ENCODE data around the gene AGBL5. TPM values are rescaled to one million over a fixed set of nuclear protein-coding genes. Genes with fewer than 3 reads are reported as not detected.

Gene AGBL5
- total RNA-seq, 1 donor from 2014 or later = 13.8 TPM

GRCh38 chr2:27086724-27087593, 35.5 kb downstream of the AGBL5 start, which contains the start of gene KHK:
Gene KHK (plus strand): TSS chr2:27086772. CDS start chr2:27087260, 488 bp downstream.
- Mint-ChIP-seq H3K27me3 (ENCODE audit: insufficient read depth) (no peaks in the 10 kb centered on the region), H3K4me1 (ENCODE audit: low read depth) (peaks cover 20% of the 10 kb centered on the region), H3K9me3 (no peaks in the 10 kb centered on the region), H3K4me3 (peak within 1 kb of the TSS; percentile 89), H3K36me3 (ENCODE audit: low read depth) (no peaks in the 10 kb centered on the region), H3K27ac (peak within 1 kb of the TSS; percentile 76)
- no peak for DNase-seq (ENCODE audit: low spot score)
- intact Hi-C loops (cut with micrococcal nuclease) = loop anchor here (1.0 to 10.0 kb wide), 11 partner anchors 9 to 398 kb away; partner anchors contain the start of genes ABHD1, AGBL5, ATRAID and EIF2B4

GRCh38 chr2:27087823-27088410, 36.4 kb downstream of the AGBL5 start:
- Mint-ChIP-seq H3K27me3 (ENCODE audit: insufficient read depth) (no peaks in the 10 kb centered on the region), H3K4me3 (peak overlapping the region; percentile 89), H3K9me3 (no peaks in the 10 kb centered on the region), H3K4me1 (ENCODE audit: low read depth) (peaks cover 20% of the 10 kb centered on the region), H3K27ac (no peak overlapping the region), H3K36me3 (ENCODE audit: low read depth) (no peaks in the 10 kb centered on the region)
- no peak for DNase-seq (ENCODE audit: low spot score)
- intact Hi-C loops (cut with micrococcal nuclease) = loop anchor here (1.0 to 10.0 kb wide), 3 partner anchors 8 to 397 kb away; partner anchors contain the start of genes ABHD1 and IFT172

DNA sequence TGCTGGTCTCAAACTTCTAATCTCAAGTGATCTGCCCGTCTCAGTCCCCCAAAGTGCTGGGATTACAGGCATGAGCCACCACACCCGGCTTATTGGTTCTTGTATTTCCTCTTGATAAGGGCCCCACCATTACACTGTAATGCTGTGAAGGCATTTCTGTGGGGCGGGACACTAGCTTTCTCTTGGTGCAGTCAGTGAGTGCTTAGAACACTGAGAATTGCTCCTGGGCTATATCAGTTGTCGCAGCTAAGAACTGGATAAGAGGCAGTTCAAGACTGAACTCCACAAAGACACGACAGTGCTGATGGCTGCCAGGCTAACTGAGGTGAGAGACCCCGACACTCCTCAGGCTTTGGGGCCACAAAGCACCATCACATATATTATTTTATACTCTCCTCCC, 37.2 kb downstream of the AGBL5 start:
- no peaks in the 10 kb centered on the region for H3K27me3 Mint-ChIP-seq (ENCODE audit: insufficient read depth)
- peak overlapping the region; percentile 39 for H3K4me3 Mint-ChIP-seq
- peaks cover 20% of the 10 kb centered on the region for H3K4me1 Mint-ChIP-seq (ENCODE audit: low read depth)
- no peak overlapping the region for H3K27ac Mint-ChIP-seq
- intact Hi-C loops (cut with micrococcal nuclease) = loop anchor here (10.0 kb wide), 1 partner anchor 396 kb away; the partner anchor contains the start of gene IFT172
- DNase-seq (ENCODE audit: low spot score) = no peak
- H3K36me3 Mint-ChIP-seq (ENCODE audit: low read depth) = no peaks in the 10 kb centered on the region
- no peaks in the 10 kb centered on the region for H3K9me3 Mint-ChIP-seq

- Mint-ChIP-seq H3K4me1 (ENCODE audit: low read depth) (peaks cover 16% of the 10 kb centered on the region), H3K27me3 (ENCODE audit: insufficient read depth) (no peaks in the 10 kb centered on the region), H3K4me3 (no peak overlapping the region), H3K36me3 (ENCODE audit: low read depth) (no peaks in the 10 kb centered on the region), H3K27ac (no peak overlapping the region), H3K9me3 (no peaks in the 10 kb centered on the region)
- intact Hi-C loops (cut with micrococcal nuclease) = loop anchor here (10.0 kb wide), 1 partner anchor 395 kb away; the partner anchor contains the start of gene IFT172
- DNase-seq (ENCODE audit: low spot score) = no peak
These were observed 37.9 kb downstream of the AGBL5 start for GRCh38 chr2:27089111-27089954.

GRCh38 chr2:27091746-27092695, 40.6 kb downstream of the AGBL5 start:
- Mint-ChIP-seq H3K36me3 (ENCODE audit: low read depth) (no peaks in the 10 kb centered on the region), H3K4me1 (ENCODE audit: low read depth) (peaks cover 20% of the 10 kb centered on the region), H3K4me3 (no peak overlapping the region), H3K27me3 (ENCODE audit: insufficient read depth) (no peaks in the 10 kb centered on the region), H3K9me3 (no peaks in the 10 kb centered on the region), H3K27ac (no peak overlapping the region)
- DNase-seq (ENCODE audit: low spot score) = no peak
- intact Hi-C loops (cut with micrococcal nuclease) = no loop called here

DNA sequence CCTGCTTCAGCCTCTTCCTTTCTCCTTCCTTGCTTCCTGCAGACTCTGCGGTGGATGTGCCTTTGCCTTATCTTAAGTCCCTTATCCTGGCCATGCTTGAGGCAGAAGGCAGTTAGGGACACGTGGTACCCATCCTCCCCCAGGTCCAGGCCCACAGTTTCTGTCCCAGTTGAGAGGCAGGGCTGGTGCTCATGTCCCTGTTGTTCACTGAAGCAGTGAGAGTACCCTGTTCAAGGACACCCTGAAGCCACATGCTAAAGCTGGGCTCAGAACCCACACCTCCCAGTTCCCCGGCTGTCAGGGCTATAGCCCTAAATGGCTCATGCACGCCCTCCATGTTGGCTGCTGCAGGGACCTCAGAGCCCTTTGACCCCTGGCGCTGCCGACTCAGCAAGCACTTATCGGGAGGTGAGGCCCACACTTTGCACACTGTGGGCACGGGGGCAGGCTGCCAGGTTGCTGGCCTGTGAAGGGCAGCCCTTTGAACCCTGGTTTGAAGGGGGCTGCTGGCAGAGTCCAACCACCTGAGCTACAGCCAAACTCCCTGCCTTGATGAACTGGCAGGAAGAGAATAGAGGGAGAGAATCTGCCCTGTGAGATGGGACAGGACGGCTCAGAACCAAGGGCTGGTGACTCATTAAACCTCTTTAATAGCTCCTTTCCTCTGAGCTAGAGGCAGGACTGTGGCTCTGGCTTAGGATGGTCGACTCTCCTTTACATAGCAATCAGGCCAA, 41.4 kb downstream of the AGBL5 start:
- H3K27ac Mint-ChIP-seq = no peak overlapping the region
- H3K27me3 Mint-ChIP-seq (ENCODE audit: insufficient read depth) = no peaks in the 10 kb centered on the region
- H3K9me3 Mint-ChIP-seq = no peaks in the 10 kb centered on the region
- no peaks in the 10 kb centered on the region for H3K36me3 Mint-ChIP-seq (ENCODE audit: low read depth)
- intact Hi-C loops (cut with micrococcal nuclease) = no loop called here
- DNase-seq (ENCODE audit: low spot score) = no peak
- peaks cover 21% of the 10 kb centered on the region for H3K4me1 Mint-ChIP-seq (ENCODE audit: low read depth)
- H3K4me3 Mint-ChIP-seq = no peak overlapping the region

DNA sequence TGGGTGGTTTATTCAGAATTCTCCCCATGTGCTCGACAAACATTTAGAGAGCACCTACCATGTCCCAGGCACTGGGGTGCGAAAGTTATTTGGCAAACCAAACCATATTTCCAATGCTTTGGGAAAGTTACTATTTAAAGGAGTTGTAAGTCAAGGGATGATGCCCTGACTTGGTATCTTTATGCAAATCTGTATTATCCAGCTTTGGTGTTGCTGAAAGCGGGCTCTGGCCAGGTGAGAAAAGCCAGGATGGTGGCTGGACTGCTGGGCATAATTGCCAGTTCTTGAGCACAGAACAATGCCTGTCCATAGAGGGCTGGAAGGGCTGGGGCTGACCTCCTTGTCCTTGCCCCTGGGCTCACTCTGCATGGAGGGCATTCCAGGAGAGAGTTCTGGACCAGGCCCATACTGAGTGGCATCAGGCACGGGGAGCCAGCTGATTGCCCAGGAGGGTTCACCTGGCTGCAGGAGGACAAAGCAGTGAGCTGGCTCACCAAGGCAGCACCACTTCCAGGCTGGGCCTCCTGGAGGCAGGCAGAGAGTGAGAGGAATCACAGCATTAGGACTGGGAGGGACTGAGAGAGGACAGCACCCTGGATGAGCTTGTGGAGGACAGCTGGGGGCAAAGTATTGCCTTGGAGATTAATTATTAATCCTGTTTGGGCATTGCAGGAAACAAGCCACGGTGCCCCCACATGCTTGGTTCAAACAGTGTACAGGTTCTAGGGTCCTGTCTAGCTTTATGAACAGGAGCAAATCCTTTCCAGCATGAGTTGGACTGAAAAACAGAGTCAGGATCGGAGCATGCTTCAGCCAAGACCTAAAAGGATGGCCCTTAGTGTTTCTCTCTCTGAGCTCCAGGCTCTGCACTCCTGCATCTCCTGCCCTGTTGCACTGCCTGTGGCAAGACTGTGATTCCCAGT, 42.2 kb downstream of the AGBL5 start:
- H3K4me3 Mint-ChIP-seq = no peak overlapping the region

GRCh38 chr2:27094353-27094984, 43.0 kb downstream of the AGBL5 start:
- intact Hi-C loops (cut with micrococcal nuclease) = no loop called here
- no peaks in the 10 kb centered on the region for H3K9me3 Mint-ChIP-seq
- DNase-seq (ENCODE audit: low spot score) = no peak
- H3K4me3 Mint-ChIP-seq = no peak overlapping the region
- no peaks in the 10 kb centered on the region for H3K36me3 Mint-ChIP-seq (ENCODE audit: low read depth)
- H3K27me3 Mint-ChIP-seq (ENCODE audit: insufficient read depth) = no peaks in the 10 kb centered on the region
- peaks cover 21% of the 10 kb centered on the region for H3K4me1 Mint-ChIP-seq (ENCODE audit: low read depth)
- no peak overlapping the region for H3K27ac Mint-ChIP-seq

More for the DNA sequence above, 42.2 kb downstream of the AGBL5 start:
- no peaks in the 10 kb centered on the region for H3K9me3 Mint-ChIP-seq
- intact Hi-C loops (cut with micrococcal nuclease) = no loop called here
- H3K27ac Mint-ChIP-seq = no peak overlapping the region
- no peaks in the 10 kb centered on the region for H3K36me3 Mint-ChIP-seq (ENCODE audit: low read depth)
- no peak for DNase-seq (ENCODE audit: low spot score)
- peaks cover 21% of the 10 kb centered on the region for H3K4me1 Mint-ChIP-seq (ENCODE audit: low read depth)
- no peaks in the 10 kb centered on the region for H3K27me3 Mint-ChIP-seq (ENCODE audit: insufficient read depth)

DNA sequence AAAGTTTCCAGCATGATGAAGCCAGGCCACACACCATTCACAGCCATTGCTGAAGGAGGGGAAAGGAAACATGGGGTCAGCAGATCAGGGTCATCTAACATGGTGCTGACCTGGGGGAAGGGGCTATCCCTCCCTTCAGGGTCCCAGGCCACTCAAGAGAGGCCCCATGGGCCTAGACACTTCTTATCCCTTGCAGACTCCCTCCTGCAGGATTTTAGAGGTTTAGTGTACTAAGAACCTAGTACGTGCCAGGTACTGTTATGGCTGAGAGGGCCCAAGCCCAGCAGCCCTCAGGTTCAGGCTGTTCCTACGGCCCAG, 43.9 kb downstream of the AGBL5 start:
- no peaks in the 10 kb centered on the region for H3K36me3 Mint-ChIP-seq (ENCODE audit: low read depth)
- peaks cover 16% of the 10 kb centered on the region for H3K4me1 Mint-ChIP-seq (ENCODE audit: low read depth)
- H3K9me3 Mint-ChIP-seq = no peaks in the 10 kb centered on the region
- no peaks in the 10 kb centered on the region for H3K27me3 Mint-ChIP-seq (ENCODE audit: insufficient read depth)
- intact Hi-C loops (cut with micrococcal nuclease) = no loop called here
- no peak for DNase-seq (ENCODE audit: low spot score)
- H3K4me3 Mint-ChIP-seq = no peak overlapping the region
- no peak overlapping the region for H3K27ac Mint-ChIP-seq

GRCh38 chr2:27095745-27096651, 44.5 kb downstream of the AGBL5 start:
- DNase-seq (ENCODE audit: low spot score) = peak; percentile 32
- Mint-ChIP-seq H3K36me3 (ENCODE audit: low read depth) (no peaks in the 10 kb centered on the region), H3K27me3 (ENCODE audit: insufficient read depth) (no peaks in the 10 kb centered on the region), H3K4me3 (peak overlapping the region; percentile 37), H3K27ac (no peak overlapping the region), H3K4me1 (ENCODE audit: low read depth) (peaks cover 16% of the 10 kb centered on the region), H3K9me3 (no peaks in the 10 kb centered on the region)
- intact Hi-C loops (cut with micrococcal nuclease) = loop anchor here (1.0 kb wide), 2 partner anchors 9 to 15 kb away; no protein-coding TSS in a partner anchor

Data from activated T-helper 1 cell treated with anti-CD3 and anti-CD28 coated beads, Interleukin-12 subunit alpha, Interleukin-12 subunit beta, Interleukin-2, Interleukin-4 antibody, amounts not matched to agents 30 ng/mL and 10 ng/mL and 1 ng/mL, durations not matched to agents 14 hours and 24 hours and 36 hours (primary cell).